CD14-positive monocyte (primary cell): Measurements from ENCODE around the gene SIK3. TPM values are rescaled to one million over a fixed set of nuclear protein-coding genes. Genes with fewer than 3 reads are reported as not detected.

Experiments
- DNase-seq, 3 donors: peaks; one replicate each; pipeline ENCODE4 v3.0.0-alpha.2; 2011 to 2022
- H2AFZ ChIP-seq: 2 replicates; pipeline ENCODE4 v1.6.0; 2012; ENCODE audit warnings: mild to moderate bottlenecking, low read depth, low read length, inconsistent platforms; ENCODE audit not compliant: insufficient read depth, poor library complexity, severe bottlenecking
- H3K27ac ChIP-seq, 2 donors: 1 replicate in 1 of 2; 2 replicates in 1 of 2; pipeline ENCODE4 v1.5.1; 2012 to 2013; ENCODE audit warnings: low read length in 2 of 2, control low read depth in 1 of 2, inconsistent platforms in 1 of 2, low read depth in 1 of 2, mild to moderate bottlenecking in 1 of 2
- H3K27me3 ChIP-seq, 2 donors: one replicate each; pipeline versions ENCODE4 v1.6.0 to v1.6.1; 2011 to 2013; ENCODE audit warnings: low read length in 2 of 2; ENCODE audit not compliant: control insufficient read depth in 2 of 2, insufficient read depth in 2 of 2
- H3K36me3 ChIP-seq, 2 donors: replicated peaks in 1 of 2; 1 replicate in 1 of 2; 2 replicates in 1 of 2; pipeline versions ENCODE4 v1.5.1 to v1.6.1; 2012 to 2013; ENCODE audit warnings: low read length in 2 of 2, control low read depth in 1 of 2, inconsistent platforms in 1 of 2, mild to moderate bottlenecking in 1 of 2; ENCODE audit not compliant: insufficient read depth in 2 of 2, control insufficient read depth in 1 of 2
- H3K4me1 ChIP-seq, 2 donors: 1 replicate in 1 of 2; 2 replicates in 1 of 2; pipeline versions ENCODE4 v1.5.1 to v1.6.1; 2012 to 2013; ENCODE audit warnings: low read length in 2 of 2, control low read depth in 1 of 2, inconsistent platforms in 1 of 2, mild to moderate bottlenecking in 1 of 2, moderate library complexity in 1 of 2; ENCODE audit not compliant: insufficient read depth in 2 of 2, control insufficient read depth in 1 of 2
- H3K4me2 ChIP-seq: replicated peaks from 2 replicates; pipeline ENCODE3; 2012; ENCODE audit warnings: low read length, moderate library complexity, mild to moderate bottlenecking; ENCODE audit not compliant: poor library complexity, severe bottlenecking; ENCODE audit errors: extremely low read depth
- H3K4me3 ChIP-seq, 3 experiments: fragments of 200-600 bp in 1 of 3; sonication (generic) in 1 of 3; replicated peaks in 1 of 3; 1 replicate in 2 of 3; 2 replicates in 1 of 3; pipeline ENCODE4 v1.5.1; 2011 to 2013; ENCODE audit warnings: low read length in 3 of 3, mild to moderate bottlenecking in 3 of 3, control low read depth in 2 of 3, low read depth in 2 of 3, inconsistent platforms in 1 of 3, moderate library complexity in 1 of 3
- H3K79me2 ChIP-seq: 2 replicates; pipeline ENCODE4 v1.6.0; 2012; ENCODE audit warnings: mild to moderate bottlenecking, control low read depth, inconsistent platforms, low read length, moderate library complexity; ENCODE audit not compliant: insufficient read depth
- H3K9ac ChIP-seq: 2 replicates; pipeline ENCODE4 v1.6.0; 2017; ENCODE audit warnings: low read length, mild to moderate bottlenecking; ENCODE audit not compliant: insufficient read depth, poor library complexity, severe bottlenecking
- H3K9me3 ChIP-seq, 2 donors: replicated peaks in 1 of 2; 1 replicate in 1 of 2; 2 replicates in 1 of 2; pipeline versions ENCODE4 v1.5.1 to v1.6.1; 2012 to 2013; ENCODE audit warnings: low read length in 2 of 2, control low read depth in 1 of 2; ENCODE audit not compliant: control insufficient read depth in 1 of 2, insufficient read depth in 1 of 2
- H4K20me1 ChIP-seq: 2 replicates; pipeline ENCODE4 v1.6.0; 2012; ENCODE audit warnings: mild to moderate bottlenecking, low read length, control low read depth, moderate library complexity; ENCODE audit not compliant: insufficient read depth
- H3K27ac Mint-ChIP-seq, 7 donors: one replicate each; pipeline ENCODE4 v1.8.0; 2020; ENCODE audit warnings: mild to moderate bottlenecking in 7 of 7, mixed read lengths in 7 of 7, moderate library complexity in 6 of 7, inconsistent platforms in 2 of 7
- H3K27me3 Mint-ChIP-seq, 3 donors: one replicate each; pipeline ENCODE4 v1.8.0; 2021 to 2022; ENCODE audit warnings: low read depth in 3 of 3, mild to moderate bottlenecking in 3 of 3, mixed read lengths in 3 of 3, moderate library complexity in 3 of 3, inconsistent platforms in 1 of 3
- H3K36me3 Mint-ChIP-seq, 2 donors: one replicate each; pipeline ENCODE4 v1.8.0; 2020; ENCODE audit warnings: mixed read lengths in 2 of 2, inconsistent platforms in 1 of 2, mild to moderate bottlenecking in 1 of 2
- H3K4me1 Mint-ChIP-seq: one replicate; pipeline ENCODE4 v1.8.0; 2020; ENCODE audit warnings: mild to moderate bottlenecking, mixed read lengths
- H3K4me3 Mint-ChIP-seq, 2 donors: one replicate each; pipeline ENCODE4 v1.8.0; 2020; ENCODE audit warnings: mild to moderate bottlenecking in 2 of 2, mixed read lengths in 2 of 2, moderate library complexity in 1 of 2
- H3K9me3 Mint-ChIP-seq, 7 donors: one replicate each; pipeline ENCODE4 v1.8.0; 2020 to 2022; ENCODE audit warnings: mixed read lengths in 7 of 7, mild to moderate bottlenecking in 6 of 7, moderate library complexity in 6 of 7, inconsistent platforms in 2 of 7
- CTCF ChIP-seq: fragments of 200-600 bp; IDR thresholded peaks from one replicate; pipeline ENCODE4 v1.8.0; 2022; ENCODE audit warnings: antibody characterized with exemption, mild to moderate bottlenecking
- WGBS: methylation state at CpG from one replicate; pipeline ENCODE4 v1.1.5; 2013; ENCODE audit warnings: missing lambda C conversion rate; ENCODE audit not compliant: insufficient coverage; 5-methylcytosine and 5-hydroxymethylcytosine counted together
- intact Hi-C, 2 donors: fragments of 100-400 bp; cut with micrococcal nuclease; formaldehyde crosslinking; loops; one replicate each; pipeline versions ENCODE4 v1.15.0 to v1.15.1; 2023
- polyA plus RNA-seq, 3 donors: library from polyadenylated mRNA; depleted of rRNA in 1 of 3; unstranded in 2 of 3; stranded (reverse) in 1 of 3; fragments of 300-500 nt in 2 of 3; fragments of >200 nt in 1 of 3; fragmentation: Illumina TruSeq in 2 of 3; gene quantifications; 1 replicate in 2 of 3; 2 replicates in 1 of 3; pipeline ENCODE4 v1.2.3, GENCODE V29; 2012 to 2021

The SIK3 gene
- polyA plus RNA-seq, 3 donors = 18.3 to 142 (median 20.0) TPM

GRCh38 chr11:116990811-116991210 lies 107.4 kb downstream of the SIK3 start:
- intact Hi-C loops = no loop called here
- H4K20me1 ChIP-seq = no peaks in the 10 kb centered on the region
- Mint-ChIP-seq H3K4me1 (peaks cover 77% of the 10 kb centered on the region), H3K27ac (peak overlapping the region in 4 of 7 donors; percentile 31 to 94 (median 38)), H3K9me3 (no peaks in the 10 kb centered on the region), H3K27me3 (peaks cover 0 to 3% (median 0%) of the 10 kb centered on the region in 3 donors), H3K4me3 (no peak overlapping the region), H3K36me3 (peaks cover 0 to 4% of the 10 kb centered on the region in 2 donors)
- TF ChIP-seq CTCF = no peak
- peaks cover 74 to 77% of the 10 kb centered on the region in 2 donors for H3K4me1 ChIP-seq
- no peak overlapping the region for H3K4me2 ChIP-seq
- H3K27me3 ChIP-seq = no peaks in the 10 kb centered on the region
- H3K27ac ChIP-seq = peak overlapping the region in 1 of 2 donors; percentile 76
- no peak overlapping the region for H3K4me3 ChIP-seq
- no peaks in the 10 kb centered on the region for H3K36me3 ChIP-seq
- no peak for DNase-seq
- no peak overlapping the region for H2AFZ ChIP-seq
- no peak overlapping the region for H3K9ac ChIP-seq
- no CpG with 5 or more reads among the region's 1 CpG for WGBS
- H3K9me3 ChIP-seq = no peaks in the 10 kb centered on the region
- H3K79me2 ChIP-seq = peaks cover 93% of the 10 kb centered on the region

- peak overlapping the region in 1 of 2 donors; percentile 76 for H3K27ac ChIP-seq
- H3K4me1 ChIP-seq = peaks cover 81 to 84% of the 10 kb centered on the region in 2 donors
- WGBS = 90% methylated on average over 2 of the region's 4 CpGs
- no peaks in the 10 kb centered on the region for H4K20me1 ChIP-seq
- H3K9ac ChIP-seq = no peak overlapping the region
- peaks cover 0 to 4% of the 10 kb centered on the region in 2 donors for H3K36me3 Mint-ChIP-seq
- no peak for TF ChIP-seq CTCF
- H3K79me2 ChIP-seq = peaks cover 93% of the 10 kb centered on the region
- intact Hi-C loops = no loop called here
- H2AFZ ChIP-seq = no peak overlapping the region
- no peaks in the 10 kb centered on the region for H3K9me3 ChIP-seq
- H3K4me2 ChIP-seq = peak overlapping the region; percentile 42
- no peaks in the 10 kb centered on the region for H3K9me3 Mint-ChIP-seq
- no peaks in the 10 kb centered on the region for H3K36me3 ChIP-seq
- H3K27me3 ChIP-seq = no peaks in the 10 kb centered on the region
- H3K4me1 Mint-ChIP-seq = peaks cover 84% of the 10 kb centered on the region
- H3K27ac Mint-ChIP-seq = peak overlapping the region; percentile 79 to 94 (median 86)
- no peak overlapping the region for H3K4me3 ChIP-seq
- H3K27me3 Mint-ChIP-seq = no peaks in the 10 kb centered on the region
- no peak for DNase-seq
- H3K4me3 Mint-ChIP-seq = no peak overlapping the region
Observed at GRCh38 chr11:116990061-116990473, 108.2 kb downstream of the SIK3 start.
